HEK293T (cell line): ENCODE measurements around the gene TAF1B.
"Not testable (repeated sequence)": the region's sequence is repeated elsewhere in the genome, so short reads cannot be mapped to it uniquely, and the experiment has no call there.

Experiments
- CTCF ChIA-PET: fragments of 350-600 bp; formaldehyde crosslinking; extraction: SDS; loops from one replicate; lab custom pipeline; 2021; ENCODE audit warnings: antibody characterized with exemption, inconsistent platforms; lab: Yijun Ruan, JAX
- POLR2A ChIA-PET: fragments of 350-600 bp; formaldehyde crosslinking; extraction: SDS; loops from one replicate; lab custom pipeline; 2020; ENCODE audit warnings: antibody characterized with exemption, inconsistent platforms; lab: Yijun Ruan, JAX
- DNase-seq: peaks from one replicate; pipeline ENCODE4 v3.0.0; 2012; ENCODE audit warnings: mixed read lengths; ENCODE audit errors: extremely low spot score
- ARNT ChIP-seq: fragments of 450-650 bp; IDR thresholded peaks from 2 replicates; pipeline ENCODE4 v1.6.1; 2017; ENCODE audit warnings: mild to moderate bottlenecking
- BHLHE40 ChIP-seq: fragments of 450-650 bp; IDR thresholded peaks from 2 replicates; pipeline ENCODE4 v1.6.1; 2016; ENCODE audit warnings: mild to moderate bottlenecking, moderate library complexity, borderline replicate concordance
- CTBP1 ChIP-seq: fragments of 450-650 bp; IDR thresholded peaks from 2 replicates; pipeline ENCODE4 v1.6.1; 2016; ENCODE audit warnings: borderline replicate concordance
- ELF4 ChIP-seq: fragments of 450-650 bp; IDR thresholded peaks from 2 replicates; pipeline ENCODE4 v1.6.1; 2017; ENCODE audit warnings: antibody characterized with exemption
- FOXA1 ChIP-seq: fragments of 450-650 bp; IDR thresholded peaks from 2 replicates; pipeline ENCODE4 v1.6.1; 2016; ENCODE audit warnings: mild to moderate bottlenecking
- FOXK2 ChIP-seq: fragments of 450-650 bp; IDR thresholded peaks from 2 replicates; pipeline ENCODE4 v1.6.1; 2016; ENCODE audit warnings: mild to moderate bottlenecking
- FOXM1 ChIP-seq: fragments of 450-650 bp; IDR thresholded peaks from 2 replicates; pipeline ENCODE4 v1.6.1; 2017; ENCODE audit warnings: mild to moderate bottlenecking, borderline replicate concordance
- HDGF ChIP-seq: fragments of 450-650 bp; IDR thresholded peaks from 2 replicates; pipeline ENCODE4 v1.6.1; 2017; ENCODE audit warnings: antibody characterized with exemption, borderline replicate concordance
- L3MBTL2 ChIP-seq: fragments of 450-650 bp; conservative IDR thresholded peaks from 2 replicates; pipeline ENCODE4 v1.6.1; 2016; ENCODE audit warnings: mild to moderate bottlenecking
- LEF1 ChIP-seq: fragments of 450-650 bp; IDR thresholded peaks from 2 replicates; pipeline ENCODE4 v1.6.1; 2017; ENCODE audit warnings: mild to moderate bottlenecking, borderline replicate concordance
- NFRKB ChIP-seq: fragments of 450-650 bp; IDR thresholded peaks from 2 replicates; pipeline ENCODE4 v1.6.1; 2016; ENCODE audit warnings: mild to moderate bottlenecking, moderate library complexity
- SP1 ChIP-seq: fragments of 450-650 bp; IDR thresholded peaks from 2 replicates; pipeline ENCODE4 v1.6.1; 2017
- SUZ12 ChIP-seq: fragments of 450-650 bp; IDR thresholded peaks from 2 replicates; pipeline ENCODE4 v1.6.1; 2016; ENCODE audit warnings: mild to moderate bottlenecking
- TARDBP ChIP-seq: fragments of 450-650 bp; IDR thresholded peaks from 2 replicates; pipeline ENCODE4 v1.6.1; 2016
- ZNF384 ChIP-seq: fragments of 450-650 bp; IDR thresholded peaks from 2 replicates; pipeline ENCODE4 v1.6.1; 2016
- TF ChIP-seq, protein P1 (sequence below): fragments of 450-650 bp; IDR thresholded peaks from 2 replicates; pipeline ENCODE4 v1.6.1; 2016

TAF1B gene

DNA sequence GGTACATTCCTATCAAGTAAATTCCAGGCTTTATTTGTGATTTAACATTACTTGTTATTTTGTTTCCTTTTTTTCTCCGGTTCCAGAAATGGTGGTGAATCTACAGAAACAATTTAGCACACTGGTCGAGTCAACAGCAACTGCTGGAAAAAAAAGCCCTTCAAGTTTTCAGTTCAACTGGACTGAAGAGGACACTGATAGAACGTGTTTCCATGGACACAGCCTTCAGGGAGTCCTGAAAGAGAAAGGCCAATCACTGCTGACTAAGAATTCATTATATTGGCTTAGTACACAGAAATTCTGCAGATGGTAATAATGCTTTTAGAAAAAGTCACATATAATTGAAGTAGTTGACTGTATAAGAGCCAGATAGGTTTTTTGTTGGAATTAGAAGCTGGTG lies 76.2 kb downstream of the TAF1B start:
- ChIA-PET POLR2A (no interaction called here), CTCF (no interaction called here)
- no peak for TF ChIP-seq ARNT
- DNase-seq: no peak

DNA sequence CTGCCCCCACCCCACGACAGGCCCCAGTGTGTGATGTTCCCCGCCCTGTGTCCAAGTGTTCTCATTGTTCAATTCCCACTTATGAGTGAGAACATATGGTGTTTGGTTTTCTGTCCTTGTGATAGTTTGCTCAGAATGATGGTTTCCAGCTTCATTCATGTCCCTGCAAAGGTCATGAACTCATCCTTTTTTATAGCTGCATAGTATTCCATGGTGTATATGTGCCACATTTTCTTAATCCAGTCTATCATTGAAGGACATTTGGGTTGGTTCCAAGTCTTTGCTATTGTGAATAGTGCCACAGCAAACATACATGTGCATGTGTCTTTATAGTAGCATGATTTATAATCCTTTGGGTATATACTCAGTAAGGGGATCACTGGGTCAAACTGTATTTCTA lies 83.7 kb downstream of the TAF1B start:
- POLR2A ChIA-PET, CTCF ChIA-PET, DNase-seq: not testable (repeated sequence)

DNA sequence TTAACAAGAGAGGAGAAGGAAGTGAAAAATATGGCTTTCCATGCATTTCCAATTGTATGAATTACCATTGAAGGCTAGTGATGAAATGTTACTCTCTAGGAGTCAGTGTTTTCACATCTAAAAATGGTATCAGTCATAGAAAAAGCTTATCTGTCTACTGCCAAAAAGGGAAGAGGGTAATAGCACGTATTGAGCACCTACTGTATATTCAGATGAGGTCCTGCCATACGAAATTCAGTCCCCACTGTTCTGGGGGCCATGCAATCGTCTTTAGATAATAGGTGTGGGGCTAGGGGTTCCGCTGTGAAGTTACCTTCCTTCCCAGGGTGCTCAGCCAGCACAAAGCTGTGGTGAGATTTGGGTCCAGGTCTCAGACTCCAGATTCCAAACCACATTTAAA lies 94.0 kb downstream of the TAF1B start:
- CTCF ChIA-PET: no interaction called here
- POLR2A ChIA-PET: no interaction called here
- no peak for DNase-seq
- TF ChIP-seq FOXA1 (no peak), BHLHE40 (no peak)

DNA sequence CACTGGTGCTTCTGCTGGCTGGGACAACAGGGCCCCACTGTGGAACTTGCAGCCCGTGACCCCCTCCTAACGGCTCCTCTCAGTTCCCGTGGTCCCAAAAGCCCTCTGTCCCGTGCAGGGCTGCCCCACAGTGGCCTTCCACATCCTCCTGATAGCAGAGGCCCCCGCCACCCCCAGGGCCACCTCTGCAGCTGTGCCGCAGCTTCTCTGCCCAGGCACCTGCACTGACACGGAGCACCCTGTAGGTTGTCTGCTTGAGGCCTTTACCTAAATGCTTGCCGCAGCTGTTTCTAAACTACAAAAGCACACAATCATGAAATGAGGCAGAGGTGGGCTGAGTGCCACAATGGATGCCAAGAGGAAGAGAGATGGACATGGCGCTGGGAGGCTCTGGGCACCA lies 94.7 kb downstream of the TAF1B start:
- POLR2A ChIA-PET: no interaction called here
- TF ChIP-seq HDGF: no peak
- no peak for TF ChIP-seq SP1
- TF ChIP-seq, protein P1, sequence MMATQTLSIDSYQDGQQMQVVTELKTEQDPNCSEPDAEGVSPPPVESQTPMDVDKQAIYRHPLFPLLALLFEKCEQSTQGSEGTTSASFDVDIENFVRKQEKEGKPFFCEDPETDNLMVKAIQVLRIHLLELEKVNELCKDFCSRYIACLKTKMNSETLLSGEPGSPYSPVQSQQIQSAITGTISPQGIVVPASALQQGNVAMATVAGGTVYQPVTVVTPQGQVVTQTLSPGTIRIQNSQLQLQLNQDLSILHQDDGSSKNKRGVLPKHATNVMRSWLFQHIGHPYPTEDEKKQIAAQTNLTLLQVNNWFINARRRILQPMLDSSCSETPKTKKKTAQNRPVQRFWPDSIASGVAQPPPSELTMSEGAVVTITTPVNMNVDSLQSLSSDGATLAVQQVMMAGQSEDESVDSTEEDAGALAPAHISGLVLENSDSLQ: no peak
- no peak for TF ChIP-seq LEF1
- TF ChIP-seq CTBP1: no peak
- TF ChIP-seq L3MBTL2: no peak
- TF ChIP-seq BHLHE40: no peak
- TF ChIP-seq ZNF384: no peak
- TF ChIP-seq TARDBP: no peak
- no peak for TF ChIP-seq FOXA1
- no peak for TF ChIP-seq FOXK2
- TF ChIP-seq ARNT: no peak
- no peak for DNase-seq
- CTCF ChIA-PET: no interaction called here

DNA sequence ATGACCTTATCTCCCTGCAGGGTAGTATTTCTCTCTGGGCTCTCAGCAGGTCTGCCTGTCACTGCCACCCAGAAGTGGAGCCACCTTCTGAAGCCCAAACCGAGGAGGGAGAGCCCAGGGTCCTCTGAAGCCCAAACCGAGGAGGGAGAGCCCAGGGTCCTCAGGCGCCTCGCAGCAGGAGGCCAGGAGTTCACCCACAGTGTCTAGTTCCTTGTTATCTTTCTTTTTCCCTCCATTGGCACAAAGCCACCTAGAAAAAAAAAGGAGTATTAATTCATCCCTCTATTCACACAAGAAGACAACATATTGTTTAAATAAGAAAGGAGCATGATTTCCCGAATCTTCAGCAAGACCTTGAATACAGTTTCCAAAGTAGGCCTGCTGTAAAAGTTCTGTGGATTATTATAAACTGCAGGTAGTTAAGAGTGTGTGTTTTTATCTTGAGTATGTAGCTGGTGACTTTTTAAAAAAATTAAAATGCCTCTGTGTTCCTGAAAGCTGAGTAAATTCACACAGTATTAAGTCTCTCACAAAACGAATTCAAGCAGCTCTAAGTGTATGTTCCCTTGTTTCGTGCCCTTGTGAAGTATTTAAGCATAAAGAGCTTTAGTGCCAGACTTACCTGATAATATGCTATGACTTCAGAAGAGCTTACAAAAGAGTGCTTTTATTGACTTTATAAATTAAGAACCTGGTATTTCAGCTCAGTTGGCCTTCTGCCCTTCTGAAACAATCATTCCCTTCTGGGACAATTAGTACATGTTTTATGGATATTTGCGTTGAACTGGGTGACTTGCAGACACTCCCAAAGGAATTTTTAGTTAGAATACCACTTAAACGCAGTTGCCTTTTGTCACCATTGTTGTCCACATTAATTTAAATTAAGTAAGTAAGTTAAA lies 96.6 kb downstream of the TAF1B start:
- no peak for DNase-seq
- ChIA-PET POLR2A (interaction anchor here (1.0 kb wide), 1 partner anchor 97 kb away, joined by 3 read pairs; the partner anchor contains the start of gene TAF1B), CTCF (no interaction called here)
- no peak for TF ChIP-seq HDGF
- TF ChIP-seq, protein P1: no peak
- TF ChIP-seq FOXM1: no peak
- TF ChIP-seq FOXA1: no peak
- no peak for TF ChIP-seq FOXK2
- no peak for TF ChIP-seq ELF4
- no peak for TF ChIP-seq CTBP1
- no peak for TF ChIP-seq TARDBP
- no peak for TF ChIP-seq LEF1
- no peak for TF ChIP-seq ARNT
- TF ChIP-seq ZNF384: no peak
- no peak for TF ChIP-seq NFRKB
- TF ChIP-seq BHLHE40: no peak
- TF ChIP-seq SUZ12: no peak
- no peak for TF ChIP-seq SP1
- no peak for TF ChIP-seq L3MBTL2

DNA sequence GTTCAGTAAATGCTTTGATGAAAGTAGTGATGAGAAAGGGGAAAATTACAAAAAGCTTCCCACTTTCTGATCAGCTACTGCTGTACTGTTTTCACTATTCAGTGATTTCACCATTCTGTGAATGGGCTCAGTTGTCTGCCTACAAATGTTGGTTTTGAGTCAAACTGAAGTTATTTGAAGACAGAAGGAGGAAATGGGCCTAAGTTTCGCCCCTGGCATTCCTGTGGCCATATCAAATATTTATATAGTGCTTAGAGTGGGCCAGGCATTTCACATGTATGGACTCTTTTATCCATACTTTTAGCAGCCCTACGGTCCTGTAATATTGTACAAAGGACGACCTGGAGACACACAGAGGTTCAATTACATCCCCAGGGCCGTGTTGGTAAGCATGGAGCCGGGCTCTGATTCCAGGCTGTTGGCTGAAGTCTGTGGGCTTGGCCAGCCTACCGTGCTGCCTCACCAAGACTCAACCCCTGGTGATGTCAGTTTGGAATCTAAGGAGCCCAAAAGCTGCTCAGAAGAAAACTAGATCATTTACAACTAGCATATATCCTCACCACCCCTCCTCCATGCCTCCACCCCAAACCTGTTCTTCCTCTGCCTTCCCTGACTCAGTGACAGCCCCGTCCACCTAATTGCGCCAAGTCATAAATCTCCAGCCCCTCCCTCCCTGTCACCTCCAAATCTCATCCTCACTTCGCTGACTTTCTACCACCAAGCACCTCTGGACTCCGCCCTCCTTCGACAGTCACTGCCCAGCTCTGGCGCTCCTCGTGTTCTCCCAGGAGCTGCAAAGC lies 98.1 kb downstream of the TAF1B start:
- ChIA-PET POLR2A (interaction anchor here (1.3 kb wide), 1 partner anchor 98 kb away, joined by 7 read pairs; the partner anchor contains the start of gene TAF1B), CTCF (interaction anchor here (1.2 kb wide), 1 partner anchor 43 kb away, joined by 5 read pairs; no protein-coding TSS in a partner anchor)
- TF ChIP-seq, protein P1: peak; percentile 81
- no peak for TF ChIP-seq L3MBTL2
- DNase-seq: no peak

DNA sequence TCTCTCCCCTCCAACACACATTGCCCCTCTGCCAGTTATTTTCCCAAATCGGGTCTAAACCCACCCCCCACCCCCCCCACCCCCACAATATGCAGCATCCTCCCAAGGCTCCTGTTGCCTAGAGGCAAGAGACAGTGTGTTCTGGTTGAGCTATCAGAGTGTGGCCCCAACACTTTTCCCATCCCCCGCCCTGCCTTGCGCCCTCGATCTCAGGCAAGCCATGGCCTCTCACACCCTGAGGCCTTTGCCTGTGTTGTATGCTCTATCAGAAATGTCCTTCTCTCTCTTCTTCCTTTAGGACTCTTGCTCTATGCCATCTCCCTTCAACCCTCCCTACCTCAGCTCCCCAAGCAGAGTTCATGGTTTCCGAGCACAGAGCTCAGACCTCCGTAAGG lies 98.7 kb downstream of the TAF1B start:
- POLR2A ChIA-PET: interaction anchor here (1.3 kb wide), 1 partner anchor 99 kb away, joined by 7 read pairs; the partner anchor contains the start of gene TAF1B

More for the DNA sequence above, 98.7 kb downstream of the TAF1B start:
- CTCF ChIA-PET: interaction anchor here (1.2 kb wide), 1 partner anchor 43 kb away, joined by 5 read pairs; no protein-coding TSS in a partner anchor
- DNase-seq: no peak
- TF ChIP-seq ARNT (no peak), SUZ12 (no peak), NFRKB (no peak), ELF4 (no peak), FOXA1 (no peak), BHLHE40 (no peak), SP1 (no peak), ZNF384 (no peak), L3MBTL2 (no peak), FOXM1 (no peak), CTBP1 (no peak), TARDBP (no peak)
